HEK293 (cell line): ENCODE results near the gene MPPED2.

Experiments used
- CTCF ChIA-PET: fragments of 350-600 bp; formaldehyde crosslinking; extraction: SDS; loops from one replicate; lab custom pipeline; 2021; ENCODE audit warnings: antibody characterized with exemption; lab: Yijun Ruan, JAX
- POLR2A ChIA-PET: fragments of 300-600 bp; formaldehyde crosslinking; extraction: SDS; loops from one replicate; lab custom pipeline; 2020; ENCODE audit warnings: antibody characterized with exemption, inconsistent platforms; lab: Yijun Ruan, JAX
- H3K27ac ChIP-seq: fragments of 200-500 bp; sonication (Bioruptor generic); 2 replicates; pipeline ENCODE4 v1.5.1; 2014; ENCODE audit warnings: low read depth, low read length, control low read depth, inconsistent platforms; ENCODE audit errors: extremely low read depth
- H3K36me3 ChIP-seq, 2 experiments: fragments of 200-500 bp in 1 of 2; sonication (Bioruptor generic) in 1 of 2; 1 replicate in 1 of 2; 2 replicates in 1 of 2; pipeline ENCODE4 v1.5.1; 2014 to 2017; ENCODE audit warnings: inconsistent platforms in 2 of 2, low read length in 2 of 2; ENCODE audit not compliant: control insufficient read depth in 2 of 2, insufficient read depth in 1 of 2
- H3K4me1 ChIP-seq: fragments of 200-500 bp; sonication (Bioruptor generic); 2 replicates; pipeline ENCODE4 v1.5.1; 2014; ENCODE audit warnings: mild to moderate bottlenecking, low read length, inconsistent platforms; ENCODE audit not compliant: control insufficient read depth, insufficient read depth
- H3K4me3 ChIP-seq: 2 replicates; pipeline ENCODE4 v1.5.1; 2011; ENCODE audit warnings: low read depth, mild to moderate bottlenecking, control low read depth, low read length, moderate library complexity
- H3K9me3 ChIP-seq: fragments of 200-500 bp; sonication (Bioruptor generic); 2 replicates; pipeline ENCODE4 v1.5.1; 2014; ENCODE audit warnings: low read depth, low read length, inconsistent platforms; ENCODE audit not compliant: control insufficient read depth, insufficient read depth
- FEZF1 ChIP-seq: fragments of 450-650 bp; formaldehyde crosslinking; IDR thresholded peaks from 2 replicates; pipeline ENCODE4 v1.5.1; 2016; ENCODE audit warnings: missing biosample characterization, missing genetic modification characterization
- GLI2 ChIP-seq: fragments of 450-650 bp; formaldehyde crosslinking; IDR thresholded peaks from 2 replicates; pipeline ENCODE4; 2017; ENCODE audit warnings: missing biosample characterization, missing genetic modification characterization, low read depth, borderline replicate concordance
- KLF16 ChIP-seq: fragments of 450-650 bp; formaldehyde crosslinking; IDR thresholded peaks from 2 replicates; pipeline ENCODE4 v1.5.1; 2017; ENCODE audit warnings: missing biosample characterization, missing genetic modification characterization
- KLF17 ChIP-seq: fragments of 450-650 bp; formaldehyde crosslinking; IDR thresholded peaks from 2 replicates; pipeline ENCODE4 v1.5.1; 2016; ENCODE audit warnings: missing biosample characterization, missing genetic modification characterization
- MYNN ChIP-seq: fragments of 450-650 bp; formaldehyde crosslinking; IDR thresholded peaks from 2 replicates; pipeline ENCODE4 v1.5.1; 2016; ENCODE audit warnings: missing biosample characterization, missing genetic modification characterization, borderline replicate concordance
- YY2 ChIP-seq: fragments of 450-650 bp; formaldehyde crosslinking; IDR thresholded peaks from 2 replicates; pipeline ENCODE4 v1.5.1; 2016; ENCODE audit warnings: missing biosample characterization, missing genetic modification characterization
- ZBTB10 ChIP-seq: fragments of 450-650 bp; formaldehyde crosslinking; IDR thresholded peaks from 2 replicates; pipeline ENCODE4 v1.5.1; 2016; ENCODE audit warnings: missing biosample characterization, missing genetic modification characterization
- ZBTB6 ChIP-seq: fragments of 450-650 bp; formaldehyde crosslinking; IDR thresholded peaks from 2 replicates; pipeline ENCODE4 v1.5.1; 2017; ENCODE audit warnings: missing biosample characterization, missing genetic modification characterization
- ZEB2 ChIP-seq: fragments of 450-650 bp; formaldehyde crosslinking; IDR thresholded peaks from 2 replicates; pipeline ENCODE4 v1.5.1; 2016; ENCODE audit warnings: missing biosample characterization, missing genetic modification characterization
- ZFP41 ChIP-seq: fragments of 450-650 bp; formaldehyde crosslinking; IDR thresholded peaks from 2 replicates; pipeline ENCODE4 v1.5.1; 2016; ENCODE audit warnings: missing biosample characterization, missing genetic modification characterization, borderline replicate concordance
- ZNF140 ChIP-seq: fragments of 450-650 bp; formaldehyde crosslinking; IDR thresholded peaks from 2 replicates; pipeline ENCODE4 v1.5.1; 2016; ENCODE audit warnings: missing biosample characterization, missing genetic modification characterization
- ZNF148 ChIP-seq: fragments of 450-650 bp; formaldehyde crosslinking; IDR thresholded peaks from 2 replicates; pipeline ENCODE4 v1.5.0; 2017; ENCODE audit warnings: missing biosample characterization, missing genetic modification characterization, borderline replicate concordance
- ZNF174 ChIP-seq: fragments of 450-650 bp; formaldehyde crosslinking; IDR thresholded peaks from 2 replicates; pipeline ENCODE4 v1.5.0; 2017; ENCODE audit warnings: missing biosample characterization, mild to moderate bottlenecking, missing genetic modification characterization
- ZNF24 ChIP-seq: fragments of 450-650 bp; formaldehyde crosslinking; IDR thresholded peaks from 2 replicates; pipeline ENCODE4 v1.5.1; 2016; ENCODE audit warnings: missing biosample characterization, missing genetic modification characterization
- ZNF248 ChIP-seq: fragments of 450-650 bp; formaldehyde crosslinking; IDR thresholded peaks from 2 replicates; pipeline ENCODE4 v1.5.1; 2017; ENCODE audit warnings: missing biosample characterization, missing genetic modification characterization
- ZNF26 ChIP-seq: fragments of 450-650 bp; formaldehyde crosslinking; IDR thresholded peaks from 2 replicates; pipeline ENCODE4 v1.5.1; 2016; ENCODE audit warnings: missing biosample characterization, missing genetic modification characterization
- ZNF324 ChIP-seq: fragments of 450-650 bp; formaldehyde crosslinking; IDR thresholded peaks from 2 replicates; pipeline ENCODE4 v1.5.1; 2016; ENCODE audit warnings: missing biosample characterization, missing genetic modification characterization
- ZNF473 ChIP-seq: fragments of 450-650 bp; formaldehyde crosslinking; IDR thresholded peaks from 2 replicates; pipeline ENCODE4 v1.5.1; 2017; ENCODE audit warnings: missing biosample characterization, missing genetic modification characterization
- ZNF501 ChIP-seq: fragments of 450-650 bp; formaldehyde crosslinking; IDR thresholded peaks from 2 replicates; pipeline ENCODE4 v1.5.1; 2016; ENCODE audit warnings: missing biosample characterization, missing genetic modification characterization
- ZNF529 ChIP-seq: fragments of 450-650 bp; formaldehyde crosslinking; IDR thresholded peaks from 2 replicates; pipeline ENCODE4 v1.5.1; 2017; ENCODE audit warnings: missing genetic modification characterization, missing biosample characterization; ENCODE audit not compliant: insufficient replicate concordance
- ZNF548 ChIP-seq: fragments of 450-650 bp; formaldehyde crosslinking; IDR thresholded peaks from 2 replicates; pipeline ENCODE4 v1.5.1; 2016; ENCODE audit warnings: missing biosample characterization, missing genetic modification characterization
- ZNF558 ChIP-seq: fragments of 450-650 bp; formaldehyde crosslinking; IDR thresholded peaks from 2 replicates; pipeline ENCODE4 v1.5.1; 2016; ENCODE audit warnings: missing biosample characterization, missing genetic modification characterization
- ZNF596 ChIP-seq: fragments of 450-650 bp; IDR thresholded peaks from 2 replicates; pipeline ENCODE4 v1.5.0; 2018; ENCODE audit warnings: missing biosample characterization, mild to moderate bottlenecking, missing genetic modification characterization, moderate library complexity
- ZNF610 ChIP-seq: fragments of 450-650 bp; formaldehyde crosslinking; IDR thresholded peaks from 2 replicates; pipeline ENCODE4 v1.5.1; 2016; ENCODE audit warnings: missing biosample characterization, missing genetic modification characterization, borderline replicate concordance
- ZNF645 ChIP-seq: fragments of 450-650 bp; formaldehyde crosslinking; IDR thresholded peaks from 2 replicates; pipeline ENCODE4; 2016; ENCODE audit warnings: missing biosample characterization, missing genetic modification characterization
- ZNF776 ChIP-seq: fragments of 450-650 bp; formaldehyde crosslinking; IDR thresholded peaks from 2 replicates; pipeline ENCODE4 v1.5.0; 2017; ENCODE audit warnings: missing biosample characterization, missing genetic modification characterization, borderline replicate concordance
- ZSCAN18 ChIP-seq: fragments of 450-650 bp; formaldehyde crosslinking; IDR thresholded peaks from 2 replicates; pipeline ENCODE4 v1.5.1; 2016; ENCODE audit warnings: missing biosample characterization, missing genetic modification characterization

The MPPED2 gene

GRCh38 chr11:30546334-30546733 is 39.8 kb downstream of the MPPED2 start:
- H3K9me3 ChIP-seq: no peaks in the 10 kb centered on the region
- ChIA-PET CTCF (no interaction called here), POLR2A (no interaction called here)
- H3K4me3 ChIP-seq: no peak overlapping the region
- H3K4me1 ChIP-seq: no peaks in the 10 kb centered on the region
- no peaks in the 10 kb centered on the region for H3K36me3 ChIP-seq
- H3K27ac ChIP-seq: no peak overlapping the region
- TF ChIP-seq ZNF24 (tag by site-specific recombination) (no peak), ZNF140 (tag by site-specific recombination) (no peak), ZEB2 (no peak), ZNF324 (tag by site-specific recombination) (no peak), ZNF248 (no peak), FEZF1 (tag by site-specific recombination) (no peak), ZNF501 (tag by site-specific recombination) (no peak), ZNF610 (tag by site-specific recombination) (no peak), GLI2 (tag by site-specific recombination) (no peak), ZNF548 (no peak), ZNF596 (tag by site-specific recombination) (no peak), ZNF558 (no peak), ZNF529 (no peak), ZNF148 (no peak), MYNN (tag by site-specific recombination) (no peak), YY2 (no peak), ZNF473 (tag by site-specific recombination) (no peak), ZNF174 (no peak), KLF16 (no peak)

- CTCF ChIA-PET: no interaction called here
- Histone ChIP-seq H3K27ac (no peak overlapping the region), H3K9me3 (no peaks in the 10 kb centered on the region), H3K36me3 (no peaks in the 10 kb centered on the region), H3K4me1 (no peaks in the 10 kb centered on the region), H3K4me3 (no peak overlapping the region)
- POLR2A ChIA-PET: no interaction called here
- TF ChIP-seq ZBTB6 (tag by site-specific recombination): no peak
- TF ChIP-seq ZNF645 (tag by site-specific recombination): no peak
- TF ChIP-seq ZFP41 (tag by site-specific recombination): no peak
- TF ChIP-seq ZNF776: no peak
- no peak for TF ChIP-seq ZBTB10 (tag by site-specific recombination)
- no peak for TF ChIP-seq KLF17 (tag by site-specific recombination)
- no peak for TF ChIP-seq ZNF26
- TF ChIP-seq ZSCAN18 (tag by site-specific recombination): no peak
- no peak for TF ChIP-seq ZNF558
Observed at GRCh38 chr11:30545507-30545906, 40.6 kb downstream of the MPPED2 start.
